RWPE2 (cell line): ENCODE results near the gene PI4K2A.

ENCODE experiments used
- ATAC-seq: fragments of 200-7000 bp; cut with Tn5 transposase; 3 replicates; pipeline ENCODE4 v1.9.1; 2021; ENCODE audit warnings: low read depth
- DNase-seq: peaks from one replicate; pipeline ENCODE4 v3.0.0-alpha.2; 2020; ENCODE audit warnings: low spot score
- H3K27ac ChIP-seq: fragments of 450-650 bp; 2 replicates; pipeline ENCODE4 v1.5.1; 2017; ENCODE audit warnings: mild to moderate bottlenecking; ENCODE audit not compliant: poor library complexity, severe bottlenecking
- H3K27me3 ChIP-seq: fragments of 250-450 bp; sonication (Bioruptor Pico); 2 replicates; pipeline ENCODE4 v1.5.1; 2021; ENCODE audit warnings: mild to moderate bottlenecking, moderate library complexity; ENCODE audit not compliant: insufficient read depth, poor library complexity, severe bottlenecking
- H3K36me3 ChIP-seq: fragments of 250-450 bp; sonication (Bioruptor Pico); 2 replicates; pipeline ENCODE4 v1.5.1; 2020; ENCODE audit warnings: low read depth, mild to moderate bottlenecking, moderate library complexity
- H3K4me1 ChIP-seq: fragments of 250-450 bp; sonication (Bioruptor Pico); 2 replicates; pipeline ENCODE4 v1.5.1; 2021; ENCODE audit warnings: mild to moderate bottlenecking, moderate library complexity; ENCODE audit not compliant: insufficient read depth, poor library complexity, severe bottlenecking
- H3K4me3 ChIP-seq: fragments of 250-450 bp; sonication (Bioruptor Pico); 2 replicates; pipeline ENCODE4 v1.5.1; 2021; ENCODE audit warnings: mild to moderate bottlenecking, moderate library complexity; ENCODE audit not compliant: severe bottlenecking
- H3K9me3 ChIP-seq: fragments of 250-450 bp; sonication (Bioruptor Pico); 2 replicates; pipeline ENCODE4 v1.5.1; 2021; ENCODE audit warnings: mild to moderate bottlenecking, moderate library complexity; ENCODE audit not compliant: severe bottlenecking
- TF ChIP-seq, protein P1 (sequence below): fragments of 450-650 bp; IDR thresholded peaks from one replicate; pipeline ENCODE4 v1.5.1; 2017; ENCODE audit warnings: mild to moderate bottlenecking, moderate library complexity; ENCODE audit not compliant: poor library complexity, severe bottlenecking

The PI4K2A gene

DNA sequence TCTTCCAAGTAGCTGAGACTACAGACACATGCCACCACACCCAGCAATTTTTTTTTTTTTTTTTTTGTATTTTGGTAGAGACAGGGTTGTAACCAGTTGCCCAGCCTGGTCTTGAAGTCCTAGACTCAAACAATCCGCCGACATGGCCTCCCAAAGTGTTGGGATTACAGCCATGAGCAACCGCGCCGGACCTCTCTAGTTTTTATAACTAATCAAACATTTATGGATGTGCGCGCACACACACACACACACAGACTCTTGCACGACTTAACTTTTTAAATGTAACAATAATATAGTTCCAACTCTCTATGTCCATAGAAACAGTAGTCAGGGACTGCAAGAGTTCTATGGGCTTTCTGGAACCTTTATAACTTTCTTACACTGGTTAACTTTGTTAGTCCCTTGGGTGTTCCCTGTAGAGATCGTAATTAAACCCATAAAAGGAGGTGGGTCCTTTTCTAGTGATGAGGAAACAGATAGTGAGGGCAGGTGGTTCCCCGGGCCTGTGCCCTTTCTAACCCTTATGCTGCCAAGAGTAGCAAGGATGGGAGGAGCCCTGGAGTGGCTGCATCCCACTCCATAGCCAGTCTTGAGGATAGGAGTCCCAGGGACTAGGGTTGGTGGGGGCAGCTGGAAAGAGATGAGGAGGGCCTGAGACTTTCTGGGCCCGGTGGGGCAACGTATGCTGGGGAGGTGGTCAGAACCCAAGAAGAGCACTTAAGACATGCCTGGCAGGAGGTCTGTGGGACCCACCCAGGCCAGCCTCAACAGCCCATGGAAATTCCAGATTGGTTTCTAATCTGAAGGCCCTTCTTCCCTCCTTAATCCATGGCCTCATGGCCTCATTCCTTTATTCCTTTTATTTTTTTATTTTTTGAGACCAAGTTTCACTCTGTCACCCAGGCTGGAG, 81.7 kb downstream of the PI4K2A start:
- DNase-seq (no peak), ATAC-seq (no peak)
- Histone ChIP-seq H3K9me3 (no peaks in the 10 kb centered on the region), H3K27ac (peak overlapping the region; percentile 78), H3K4me1 (peaks cover 47% of the 10 kb centered on the region), H3K4me3 (no peak overlapping the region), H3K27me3 (no peaks in the 10 kb centered on the region), H3K36me3 (peaks cover 12% of the 10 kb centered on the region)
- TF ChIP-seq, protein P1, sequence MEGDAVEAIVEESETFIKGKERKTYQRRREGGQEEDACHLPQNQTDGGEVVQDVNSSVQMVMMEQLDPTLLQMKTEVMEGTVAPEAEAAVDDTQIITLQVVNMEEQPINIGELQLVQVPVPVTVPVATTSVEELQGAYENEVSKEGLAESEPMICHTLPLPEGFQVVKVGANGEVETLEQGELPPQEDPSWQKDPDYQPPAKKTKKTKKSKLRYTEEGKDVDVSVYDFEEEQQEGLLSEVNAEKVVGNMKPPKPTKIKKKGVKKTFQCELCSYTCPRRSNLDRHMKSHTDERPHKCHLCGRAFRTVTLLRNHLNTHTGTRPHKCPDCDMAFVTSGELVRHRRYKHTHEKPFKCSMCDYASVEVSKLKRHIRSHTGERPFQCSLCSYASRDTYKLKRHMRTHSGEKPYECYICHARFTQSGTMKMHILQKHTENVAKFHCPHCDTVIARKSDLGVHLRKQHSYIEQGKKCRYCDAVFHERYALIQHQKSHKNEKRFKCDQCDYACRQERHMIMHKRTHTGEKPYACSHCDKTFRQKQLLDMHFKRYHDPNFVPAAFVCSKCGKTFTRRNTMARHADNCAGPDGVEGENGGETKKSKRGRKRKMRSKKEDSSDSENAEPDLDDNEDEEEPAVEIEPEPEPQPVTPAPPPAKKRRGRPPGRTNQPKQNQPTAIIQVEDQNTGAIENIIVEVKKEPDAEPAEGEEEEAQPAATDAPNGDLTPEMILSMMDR: no peak

DNA sequence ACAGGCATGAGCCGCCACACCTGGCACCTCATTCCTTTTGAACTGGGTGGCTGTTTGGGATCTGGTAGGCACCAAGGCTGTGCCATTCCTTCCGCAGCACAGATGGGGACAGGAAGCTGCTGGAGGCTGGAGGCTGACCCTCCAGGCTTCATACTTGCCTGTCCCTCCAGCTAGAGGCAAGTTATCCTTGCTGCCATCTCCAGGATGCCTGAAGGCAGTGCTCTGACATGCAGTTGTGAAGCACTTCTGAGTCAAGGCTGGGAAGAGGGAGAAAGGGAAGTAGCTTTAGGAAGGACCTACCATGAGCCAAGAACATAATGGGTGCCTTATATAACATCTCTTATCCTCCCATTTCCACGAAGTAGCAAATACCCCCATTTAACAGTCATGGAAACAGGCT, 82.5 kb downstream of the PI4K2A start:
- DNase-seq: no peak
- no peak overlapping the region for H3K4me3 ChIP-seq
- TF ChIP-seq, protein P1: no peak
- peak overlapping the region; percentile 78 for H3K27ac ChIP-seq
- H3K4me1 ChIP-seq: peaks cover 39% of the 10 kb centered on the region
- ATAC-seq: no peak
- H3K27me3 ChIP-seq: no peaks in the 10 kb centered on the region
- no peaks in the 10 kb centered on the region for H3K9me3 ChIP-seq
- H3K36me3 ChIP-seq: peaks cover 3% of the 10 kb centered on the region

DNA sequence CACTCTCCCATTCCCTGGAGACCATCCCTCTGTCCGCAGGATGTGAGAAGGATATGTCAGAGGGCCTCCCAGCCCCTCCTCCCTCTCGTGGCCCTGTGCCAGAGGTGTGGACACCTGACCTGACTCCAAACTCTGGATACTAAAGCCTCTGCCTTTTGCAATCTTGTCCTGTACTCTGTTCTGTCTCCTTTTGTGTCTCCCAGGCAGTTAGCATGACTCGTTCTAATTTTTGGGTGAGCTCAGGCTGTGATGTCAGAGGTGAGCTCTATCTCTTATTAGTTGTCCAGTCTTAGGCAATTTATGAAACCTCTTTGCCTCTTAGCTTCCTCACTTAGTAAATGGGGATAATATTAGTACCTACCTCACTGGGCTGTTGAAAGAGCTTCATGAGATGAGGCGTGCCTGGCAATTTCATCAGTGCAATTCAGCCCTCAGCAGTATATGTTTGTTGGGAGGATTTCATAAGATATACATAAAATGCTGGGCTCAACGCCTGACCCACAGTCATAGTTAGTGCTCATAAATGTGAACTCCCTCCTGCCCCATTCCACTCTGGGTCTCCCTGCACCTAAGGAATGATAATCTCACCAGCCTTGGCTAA, 84.0 kb downstream of the PI4K2A start:
- Histone ChIP-seq H3K9me3 (no peaks in the 10 kb centered on the region), H3K27me3 (no peaks in the 10 kb centered on the region), H3K27ac (peak overlapping the region; percentile 78), H3K36me3 (no peaks in the 10 kb centered on the region), H3K4me1 (peaks cover 26% of the 10 kb centered on the region), H3K4me3 (no peak overlapping the region)
- TF ChIP-seq, protein P1: no peak
- ATAC-seq (peak; percentile 60), DNase-seq (no peak)
